GM18861 (cell line): Measurements from ENCODE around the gene ORM2.
"Not testable (repeated sequence)": the region's sequence is repeated elsewhere in the genome, so short reads cannot be mapped to it uniquely, and the experiment has no call there.

Source experiments
- ATAC-seq: cut with Tn5 transposase; IDR thresholded peaks from one replicate; pipeline ENCODE4 v1.9.1; 2021; ENCODE audit not compliant: unreplicated experiment

ORM2 gene

DNA sequence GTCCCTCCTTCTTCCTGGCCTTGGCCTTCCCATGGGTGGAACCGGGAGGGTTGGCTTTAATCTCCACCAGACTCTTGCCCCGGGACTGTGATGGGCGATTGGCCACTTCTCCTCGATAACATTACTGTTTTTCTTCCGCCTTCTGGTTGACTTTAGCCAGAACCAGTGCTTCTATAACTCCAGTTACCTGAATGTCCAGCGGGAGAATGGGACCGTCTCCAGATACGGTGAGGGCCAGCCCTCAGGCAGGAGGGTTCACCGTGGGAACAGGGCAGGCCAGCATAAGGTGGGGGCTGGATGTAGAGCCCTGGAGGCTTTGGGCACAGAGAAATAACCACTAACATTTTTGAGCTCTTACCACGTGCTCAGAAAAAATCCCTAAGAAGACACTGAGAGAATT, 967 bp downstream of the ORM2 start:
- no peak for ATAC-seq

DNA sequence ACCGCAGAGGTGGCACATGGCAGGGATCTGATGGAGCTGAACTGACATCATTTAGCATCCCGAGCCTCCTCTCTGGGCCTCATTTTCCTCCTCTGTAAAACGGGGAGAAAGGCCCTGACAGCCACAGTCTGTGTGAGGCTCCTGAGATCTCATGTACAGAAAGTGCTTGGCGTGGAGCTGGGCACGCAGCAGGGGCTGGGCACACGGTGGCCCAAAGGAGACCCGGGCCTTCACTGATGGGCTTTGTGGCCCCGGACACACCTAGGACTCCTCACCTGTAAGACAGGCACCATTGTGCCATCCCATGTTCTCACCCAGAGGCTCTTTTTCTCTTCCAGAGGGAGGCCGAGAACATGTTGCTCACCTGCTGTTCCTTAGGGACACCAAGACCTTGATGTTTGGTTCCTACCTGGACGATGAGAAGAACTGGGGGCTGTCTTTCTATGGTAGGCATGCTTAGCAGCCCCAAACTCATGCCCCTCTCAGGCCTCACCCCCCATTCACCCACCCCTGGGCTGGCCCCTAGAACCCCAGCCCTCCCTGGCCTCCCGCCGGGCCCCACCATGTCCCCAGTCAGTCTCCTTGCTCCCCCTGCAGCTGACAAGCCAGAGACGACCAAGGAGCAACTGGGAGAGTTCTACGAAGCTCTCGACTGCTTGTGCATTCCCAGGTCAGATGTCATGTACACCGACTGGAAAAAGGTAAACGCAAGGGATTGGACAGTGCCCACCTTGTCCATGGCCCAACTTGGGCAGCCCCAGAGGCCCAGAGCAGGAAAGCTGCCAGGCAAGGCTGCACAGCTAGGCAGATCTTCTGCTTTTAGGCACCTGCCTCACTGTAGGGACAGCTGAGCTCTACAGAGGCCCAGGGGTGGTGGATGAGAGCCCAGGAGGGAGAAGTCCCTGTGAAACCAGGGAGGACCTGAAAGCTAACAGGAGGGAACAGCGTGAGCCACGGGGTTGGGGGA, 1.8 kb downstream of the ORM2 start:
- ATAC-seq: not testable (repeated sequence)

DNA sequence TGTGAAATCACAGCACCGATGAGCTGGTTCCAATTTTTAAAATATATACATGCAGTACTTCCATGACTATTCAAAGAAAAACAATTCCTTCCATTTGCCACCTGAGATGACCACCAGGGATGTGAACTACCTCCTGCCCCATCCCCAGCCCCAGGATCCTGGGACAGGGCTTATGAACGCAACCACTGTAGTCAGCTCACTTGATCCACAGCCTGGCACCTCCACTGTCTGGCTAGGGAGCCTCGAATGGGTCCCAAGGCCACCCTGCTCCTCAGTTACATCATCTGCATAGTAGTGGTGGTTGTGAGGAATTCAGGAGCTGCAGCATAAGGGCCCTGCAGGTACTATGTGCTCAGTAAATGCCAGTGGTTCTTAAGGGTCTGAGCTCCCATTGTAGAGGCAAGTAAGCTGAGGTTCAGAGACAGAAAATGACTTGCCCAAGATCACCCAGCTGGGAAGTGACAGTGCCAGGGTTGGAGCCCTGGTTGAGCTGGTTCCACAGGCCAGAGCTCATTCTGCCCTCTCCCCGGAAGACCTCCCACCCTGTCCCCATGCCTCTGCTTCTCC, 2.9 kb downstream of the ORM2 start:
- not testable (repeated sequence) for ATAC-seq

DNA sequence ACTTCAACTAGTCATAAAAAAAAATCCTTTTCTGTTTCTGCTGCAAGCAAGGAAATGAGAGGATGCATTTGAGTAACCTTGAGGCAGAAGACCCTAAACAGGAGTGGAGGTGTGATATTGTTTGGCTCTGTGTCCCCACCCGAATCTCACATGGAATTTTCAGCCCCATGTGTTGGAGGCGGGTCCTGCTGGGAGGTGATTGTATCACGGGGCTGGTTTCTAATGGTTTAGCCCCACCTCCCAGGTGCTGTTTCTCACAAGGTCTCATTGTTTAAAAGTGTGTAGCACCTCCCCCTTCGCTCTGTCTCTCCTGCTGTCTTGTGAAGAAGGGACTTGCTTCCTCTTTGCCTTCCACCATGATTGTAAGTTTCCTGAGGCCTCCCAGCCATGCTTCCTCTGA, 4.0 kb downstream of the ORM2 start:
- not testable (repeated sequence) for ATAC-seq

DNA sequence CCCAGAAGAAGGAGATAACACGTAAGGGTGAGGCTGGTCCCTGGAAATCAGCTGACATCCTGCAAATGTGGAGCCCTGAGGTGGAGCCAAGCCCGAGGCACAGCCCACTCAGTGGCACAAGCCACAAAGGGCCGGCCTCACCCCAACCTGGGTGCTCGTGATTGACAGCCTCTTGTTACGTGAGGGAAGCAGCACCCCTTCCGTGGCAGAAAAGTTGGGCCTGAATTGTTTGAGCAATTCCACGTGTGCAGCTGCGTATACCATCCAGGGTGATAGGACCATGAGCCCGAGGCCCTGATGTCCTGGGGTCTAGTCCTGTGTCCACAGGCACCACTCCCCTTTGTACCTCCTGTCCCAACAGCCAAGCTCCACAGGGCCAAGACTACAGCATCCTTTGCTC, 4.8 kb downstream of the ORM2 start:
- ATAC-seq: no peak

DNA sequence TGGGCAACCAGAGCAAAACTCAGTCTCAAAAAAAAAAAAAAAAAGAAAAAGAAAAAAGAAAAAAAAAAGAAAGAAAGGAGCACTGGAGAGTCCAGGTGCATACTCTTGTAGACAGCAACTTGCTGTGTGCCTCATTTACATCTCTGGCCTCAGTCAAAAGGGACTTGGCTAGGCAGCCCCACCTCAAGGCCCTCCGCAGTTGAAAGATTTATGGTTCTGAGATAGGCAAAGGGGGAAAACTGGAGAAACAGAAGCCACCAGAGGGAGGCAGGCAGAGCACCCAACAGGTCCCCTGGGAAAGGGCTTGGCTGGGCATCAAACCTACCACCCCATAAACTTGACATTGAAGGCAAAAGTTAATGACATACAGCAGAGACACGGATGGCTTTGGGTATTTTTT, 6.1 kb downstream of the ORM2 start:
- no peak for ATAC-seq

DNA sequence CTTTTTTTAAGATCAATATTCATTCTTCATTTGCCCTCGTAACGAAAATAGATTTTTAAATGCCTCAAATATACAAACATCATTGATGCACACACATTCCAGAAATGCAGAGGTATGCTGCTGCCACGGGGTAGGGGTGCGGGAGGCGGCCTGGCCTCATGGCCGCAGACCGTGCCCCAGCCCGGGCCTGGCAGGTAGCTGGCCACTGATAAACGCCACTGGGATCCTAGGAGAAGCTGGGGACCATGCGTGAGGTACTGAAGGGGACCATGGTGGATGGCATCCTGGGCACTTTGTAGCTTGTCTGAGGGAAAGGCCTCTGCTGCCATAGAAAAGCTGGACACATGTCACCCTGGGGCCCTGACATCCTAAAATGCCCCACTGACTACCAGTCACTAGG, 6.5 kb downstream of the ORM2 start:
- ATAC-seq: no peak

DNA sequence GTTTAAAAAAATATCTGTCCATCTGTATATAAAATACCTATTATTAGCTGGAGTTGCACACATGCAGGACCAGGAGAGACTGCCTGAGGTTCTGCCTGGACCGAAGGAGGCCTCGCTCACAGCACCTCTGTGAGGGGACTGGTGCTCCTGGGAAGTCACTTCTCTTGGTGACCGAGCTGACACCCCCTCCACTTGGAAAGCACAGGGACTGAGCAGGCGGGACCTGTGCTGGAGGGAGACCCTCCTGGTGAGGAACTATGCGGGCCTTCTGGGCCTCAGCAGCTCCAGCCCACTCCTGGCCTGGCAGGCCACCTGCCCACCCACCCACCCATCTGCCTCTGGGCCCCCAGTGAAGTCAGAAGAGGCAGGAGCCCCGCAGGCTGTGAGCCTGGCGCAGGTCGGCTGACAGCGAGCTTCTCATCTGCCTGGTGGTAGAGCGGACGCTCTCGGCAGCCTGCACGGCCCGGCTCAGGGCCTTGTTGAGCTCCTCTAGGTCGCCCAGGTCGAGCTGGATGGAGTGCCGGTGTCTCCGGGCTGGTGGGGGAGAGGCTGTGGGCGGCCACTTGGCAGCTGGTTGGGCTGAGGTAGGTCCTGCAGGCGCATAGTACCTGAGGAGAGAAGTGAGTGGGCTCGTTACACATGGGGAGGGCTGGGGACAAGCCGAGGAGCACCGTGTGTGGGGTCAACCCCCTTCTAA, 7.2 kb downstream of the ORM2 start:
- no peak for ATAC-seq

DNA sequence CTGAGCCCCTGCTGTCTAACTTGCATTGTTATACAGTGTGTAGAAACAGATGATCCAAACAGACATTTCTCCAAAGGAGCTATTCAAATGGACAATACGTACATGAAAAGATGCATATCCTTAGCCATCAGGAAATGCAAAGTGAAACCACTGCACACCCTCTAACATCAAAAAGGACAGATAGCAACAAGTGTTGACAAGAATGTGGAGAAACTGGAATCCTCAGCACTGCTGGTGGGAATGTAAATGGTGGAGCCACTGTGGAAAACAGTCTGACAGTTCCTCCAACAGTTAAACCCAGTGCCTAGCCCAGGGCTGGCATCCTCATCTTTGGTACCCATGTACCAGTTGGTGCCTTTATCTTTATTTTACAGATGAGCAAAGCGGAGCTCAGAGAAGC, 8.5 kb downstream of the ORM2 start:
- ATAC-seq: no peak

DNA sequence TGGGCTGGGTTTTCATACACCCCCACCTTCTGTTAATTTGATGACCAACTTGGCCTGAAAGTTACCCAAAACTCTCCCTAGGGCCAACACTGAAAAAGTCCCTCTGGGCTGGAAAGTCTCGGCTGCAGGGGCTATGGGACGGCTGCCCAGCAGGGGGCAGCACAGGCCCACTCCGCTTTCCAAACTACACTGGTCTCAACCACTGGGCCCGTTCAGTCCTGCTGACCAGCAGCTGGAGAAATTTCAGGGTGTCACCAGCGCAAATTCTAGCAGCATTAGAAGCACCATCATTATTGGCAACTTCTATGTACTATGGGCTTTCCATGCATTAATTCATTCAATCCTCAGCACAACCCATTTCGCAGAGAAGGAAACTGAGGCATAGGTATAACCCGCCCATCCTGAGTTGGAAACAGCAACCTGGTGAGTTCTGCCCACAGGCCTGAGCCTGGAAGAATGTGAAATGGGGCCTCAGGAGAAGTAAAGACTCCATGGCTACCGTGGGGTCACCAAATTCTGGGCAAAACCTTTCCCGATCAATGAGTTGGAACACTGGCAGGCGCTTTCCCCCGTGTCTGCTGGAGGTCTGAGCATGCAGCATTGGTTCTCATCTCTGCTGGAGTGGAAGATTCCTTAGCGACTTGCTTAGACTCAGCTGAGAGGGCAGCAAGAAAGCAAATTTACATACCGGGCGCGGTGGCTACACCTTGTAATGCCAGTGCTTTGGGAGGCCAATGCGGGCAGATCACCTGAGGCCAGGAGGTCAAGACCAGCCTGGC, 9.7 kb downstream of the ORM2 start:
- ATAC-seq: peak; percentile 75

DNA sequence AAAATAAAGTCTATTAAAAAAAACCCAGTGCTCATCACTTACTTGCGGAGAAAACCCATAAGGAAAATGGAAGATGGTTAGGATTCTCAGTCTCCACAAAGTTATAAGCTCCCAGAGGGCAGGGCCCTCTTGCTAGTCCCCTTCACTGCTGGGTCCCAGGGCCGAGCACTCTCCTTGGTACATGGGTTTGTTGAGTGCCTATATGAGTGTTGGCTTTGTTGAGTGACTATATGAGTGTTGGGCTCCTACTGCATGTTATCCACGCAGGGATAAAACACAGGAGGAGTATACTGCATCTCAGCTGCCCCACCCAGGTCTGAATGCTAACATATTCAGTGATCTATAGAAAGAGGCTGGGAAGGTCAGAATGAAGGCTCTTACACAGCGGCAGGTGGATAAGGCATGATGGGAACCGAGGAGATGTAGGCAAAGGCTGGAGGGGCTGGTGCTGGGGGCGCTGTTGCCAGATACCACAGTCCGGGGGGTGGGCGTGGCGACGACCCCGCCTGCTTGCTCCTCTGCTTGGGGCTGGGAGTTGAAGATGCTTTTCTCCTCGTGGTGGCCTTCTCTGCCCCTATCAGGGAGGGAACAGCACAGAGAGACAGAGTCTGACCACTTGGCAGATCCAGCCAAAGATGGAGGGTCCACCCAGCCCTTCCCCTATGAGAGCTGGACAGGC, 11.6 kb downstream of the ORM2 start:
- no peak for ATAC-seq

DNA sequence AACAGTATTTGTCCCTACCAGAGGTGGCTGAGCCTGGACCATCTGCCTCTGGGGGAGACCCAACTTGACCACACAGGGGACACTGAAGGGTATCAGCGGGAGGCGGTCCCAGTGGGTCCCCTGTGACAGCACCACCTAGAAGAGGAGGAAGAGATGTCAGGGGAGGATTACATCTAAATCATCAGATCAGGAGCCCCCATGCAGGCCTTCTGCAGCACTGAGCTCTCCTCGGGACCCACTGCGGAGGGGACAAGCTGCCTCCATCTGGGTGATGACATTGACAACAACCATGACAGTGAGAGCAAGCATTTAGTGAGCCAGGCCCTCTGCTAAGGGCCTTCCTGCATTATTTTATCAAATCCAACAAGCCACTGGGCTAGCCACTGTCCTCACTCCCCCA, 12.3 kb downstream of the ORM2 start:
- ATAC-seq: no peak

DNA sequence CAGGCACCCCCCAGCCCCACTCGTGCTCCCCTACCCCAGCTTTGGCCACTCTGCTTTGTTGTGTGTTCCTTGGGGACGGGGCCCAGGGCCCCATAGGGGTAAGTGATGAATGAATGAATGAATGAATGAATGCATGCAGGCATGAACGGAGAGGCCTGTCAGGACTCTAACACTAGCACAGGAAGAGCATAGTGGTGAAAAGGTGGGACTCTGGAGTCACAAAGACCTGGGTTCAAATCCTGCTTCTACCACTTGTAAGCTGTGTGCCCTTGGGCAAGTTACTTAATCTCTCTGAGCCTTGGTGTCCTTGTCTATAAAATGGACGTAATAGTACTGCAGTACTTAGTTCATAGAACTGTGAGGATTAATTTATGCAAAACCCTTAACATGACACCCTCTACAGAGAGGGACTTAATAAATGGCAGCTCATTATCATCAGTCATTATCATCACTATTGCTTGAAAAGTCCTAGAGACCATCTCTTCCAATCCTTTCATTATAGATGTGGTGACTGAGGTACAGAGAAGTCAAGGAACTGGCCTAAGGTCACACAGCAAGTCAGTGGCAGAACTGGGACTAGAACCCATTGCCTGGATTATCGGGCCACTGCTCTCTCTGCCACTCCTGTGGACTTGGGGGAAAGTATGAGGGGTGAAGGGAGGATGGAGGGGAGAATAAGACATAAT, 13.2 kb downstream of the ORM2 start:
- no peak for ATAC-seq

DNA sequence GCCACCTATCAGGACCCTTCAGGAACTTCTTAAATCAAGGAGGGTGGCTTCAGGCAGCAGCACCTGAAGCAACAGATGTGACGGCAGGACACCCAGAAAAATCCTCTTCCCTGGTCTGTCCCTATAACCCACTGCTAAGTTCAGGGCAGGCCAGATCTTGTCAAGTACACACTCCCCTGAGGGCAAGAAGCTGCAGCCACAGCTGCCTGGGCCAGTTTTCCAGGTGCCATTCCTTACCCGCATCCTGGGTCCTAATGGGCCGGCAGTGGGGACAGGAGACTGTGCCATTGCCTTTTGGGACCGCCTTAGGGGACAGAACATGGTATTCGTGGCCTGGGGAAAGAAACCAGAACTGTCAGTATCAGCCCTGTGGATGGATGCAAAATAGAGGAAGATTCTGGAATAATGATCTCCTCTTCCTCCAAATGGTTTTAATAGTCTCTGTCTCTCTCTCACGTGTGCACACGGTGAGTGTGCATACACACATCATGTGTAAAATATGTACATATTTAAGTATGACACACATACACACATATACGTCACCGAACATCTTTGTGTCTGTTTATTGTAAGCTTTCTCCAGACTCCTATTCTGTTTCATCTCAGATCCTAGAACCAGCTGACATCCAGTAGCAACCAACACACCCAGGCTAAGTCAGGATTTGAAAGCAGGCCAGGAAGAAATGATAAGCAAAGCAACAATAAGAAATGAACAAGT, 14.0 kb downstream of the ORM2 start:
- ATAC-seq: no peak

DNA sequence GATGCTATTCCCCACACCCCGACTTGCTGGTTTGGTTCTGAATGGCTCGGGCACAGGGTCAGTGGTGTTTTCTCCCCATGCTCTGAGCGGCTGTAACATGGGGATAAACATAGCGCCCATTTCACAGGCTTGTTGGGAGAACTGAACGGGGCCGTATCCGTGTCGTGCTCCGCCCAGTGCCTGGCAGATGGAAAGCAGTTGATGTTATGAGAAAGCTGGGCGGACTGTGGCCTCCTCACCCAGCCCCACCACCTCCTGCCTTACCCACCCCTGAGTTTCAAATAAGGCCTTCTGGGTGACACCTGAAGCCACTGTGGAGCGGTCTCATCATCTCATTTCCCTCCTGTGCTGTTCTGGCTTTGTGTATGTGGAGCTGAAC, 14.5 kb downstream of the ORM2 start:
- ATAC-seq: no peak

DNA sequence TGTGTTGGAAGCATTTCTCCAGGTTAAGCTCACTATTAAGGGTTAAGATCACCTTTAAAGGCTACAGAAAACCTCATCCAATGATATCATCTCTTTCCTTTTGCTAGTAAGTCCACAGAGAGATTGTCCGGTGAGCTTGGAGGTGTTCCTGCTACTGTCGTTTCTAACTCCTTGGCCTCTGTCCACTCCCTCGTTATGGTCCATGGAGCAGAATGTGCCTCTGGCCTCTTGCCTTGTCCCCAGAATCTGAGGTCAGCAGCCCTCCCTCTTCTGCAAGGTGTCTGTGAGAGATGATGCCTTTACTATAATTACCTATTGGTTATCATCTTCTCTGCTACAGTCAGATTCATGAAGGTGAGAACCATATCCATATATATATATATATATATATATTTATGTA, 15.0 kb downstream of the ORM2 start:
- ATAC-seq: no peak

DNA sequence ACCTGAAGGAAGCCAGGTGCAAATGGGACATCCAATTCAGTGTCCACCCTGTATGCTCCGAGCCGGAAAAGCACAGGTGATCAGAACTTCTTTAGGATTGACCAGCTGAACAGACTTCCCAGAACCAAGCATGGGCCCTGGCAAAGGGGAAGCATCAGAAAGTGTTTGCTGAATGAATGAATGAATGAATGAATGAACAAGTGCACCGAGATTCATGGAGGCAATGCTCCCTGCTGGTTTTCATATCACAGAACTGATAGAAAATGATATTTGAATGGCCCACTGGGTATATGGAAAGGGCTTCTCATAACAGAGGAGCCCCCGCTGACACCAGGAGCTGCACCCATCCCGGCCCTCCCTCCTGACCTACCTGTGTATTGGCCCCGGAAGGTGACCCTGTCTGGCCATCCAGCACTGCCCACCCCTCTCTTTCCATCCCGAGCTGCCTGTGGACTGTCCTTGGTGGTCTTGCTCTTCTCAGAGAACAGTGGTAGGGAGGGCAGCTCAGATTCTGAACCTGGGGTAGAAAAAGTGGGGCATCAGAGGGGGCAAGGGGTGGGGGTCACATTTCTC, 15.9 kb downstream of the ORM2 start:
- ATAC-seq: no peak

DNA sequence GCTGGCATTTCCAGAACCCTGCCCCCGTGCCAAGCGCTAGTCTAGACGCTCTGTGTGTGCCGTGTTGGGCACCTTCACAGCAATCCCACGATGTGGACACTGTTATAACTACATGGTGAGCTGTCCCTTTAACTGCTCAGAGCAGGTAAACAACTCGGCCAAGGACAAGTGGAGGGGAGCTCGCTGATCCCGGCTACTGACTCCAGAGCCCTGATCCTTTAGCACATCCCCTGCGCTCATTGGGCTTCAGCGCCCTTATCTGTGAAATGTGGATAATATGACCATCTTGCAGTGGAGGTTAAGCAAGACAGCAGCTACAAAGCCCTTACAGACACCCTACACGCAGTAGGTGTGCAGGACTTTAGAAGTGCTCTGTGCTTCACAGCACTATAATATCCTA, 16.5 kb downstream of the ORM2 start:
- no peak for ATAC-seq

DNA sequence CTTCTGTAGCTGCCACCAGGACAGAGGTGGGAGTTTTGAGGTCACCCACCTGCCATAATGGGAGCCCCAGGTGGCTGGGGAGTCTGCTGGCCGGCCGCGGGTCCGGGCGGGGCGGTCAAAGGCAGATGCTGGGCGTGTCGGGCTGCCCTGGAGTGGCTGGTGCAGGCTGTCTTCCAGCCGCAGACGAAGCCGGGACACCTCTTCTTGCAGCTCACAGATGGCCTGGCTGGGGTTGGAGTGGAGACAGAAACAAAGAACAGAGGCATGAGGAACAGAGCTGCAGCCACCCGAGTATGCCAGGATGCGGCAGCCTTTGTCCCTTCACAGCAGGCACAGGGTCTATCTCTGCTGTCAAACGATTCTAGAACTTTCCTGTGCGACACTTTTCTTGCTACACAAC, 18.0 kb downstream of the ORM2 start:
- ATAC-seq: no peak
